Activated T-helper 2 cell treated with anti-CD3 and anti-CD28 coated beads, Interferon-gamma antibody, Interleukin-2, Interleukin-4, amounts not matched to agents 10 μg/mL and 5 μg/mL and 100 μg/mL, durations not matched to agents 14 hours and 24 hours and 36 hours (primary cell): ENCODE results near the gene USP15. TPM values are rescaled to one million over a fixed set of nuclear protein-coding genes. Genes with fewer than 3 reads are reported as not detected.
"Not testable (repeated sequence)": the region's sequence is repeated elsewhere in the genome, so short reads cannot be mapped to it uniquely, and the experiment has no call there.

Experiments used
- DNase-seq: peaks from one replicate; pipeline ENCODE4 v3.0.0; 2021; ENCODE audit warnings: low spot score
- H3K27ac Mint-ChIP-seq: one replicate; pipeline ENCODE4 v1.8.0; 2021; ENCODE audit warnings: mixed read lengths
- H3K27me3 Mint-ChIP-seq: one replicate; pipeline ENCODE4 v1.8.0; 2021; ENCODE audit warnings: low read depth, mixed read lengths
- H3K36me3 Mint-ChIP-seq: one replicate; pipeline ENCODE4 v1.8.0; 2021; ENCODE audit warnings: low read depth, mixed read lengths
- H3K4me1 Mint-ChIP-seq: one replicate; pipeline ENCODE4 v1.8.0; 2021; ENCODE audit warnings: low read depth, mixed read lengths
- H3K4me3 Mint-ChIP-seq: one replicate; pipeline ENCODE4 v1.8.0; 2021; ENCODE audit warnings: low read depth, mild to moderate bottlenecking, moderate library complexity, mixed read lengths
- H3K9me3 Mint-ChIP-seq: one replicate; pipeline ENCODE4 v1.8.0; 2021; ENCODE audit warnings: mixed read lengths
- intact Hi-C: fragments of 100-400 bp; cut with micrococcal nuclease; formaldehyde crosslinking; loops from one replicate; pipeline ENCODE4 v1.15.1; 2023
- total RNA-seq: library from RNA; stranded (reverse); gene quantifications from 2 replicates; pipeline ENCODE4 v1.2.3, GENCODE V29; 2022

The USP15 gene
- total RNA-seq, 1 donor from 2014 or later, result 82.4 TPM

GRCh38 chr12:62429457-62429856 is 169.3 kb downstream of the USP15 start:
- peaks cover 3% of the 10 kb centered on the region for H3K36me3 Mint-ChIP-seq
- no peak for DNase-seq
- H3K4me3 Mint-ChIP-seq, result no peak overlapping the region
- H3K9me3 Mint-ChIP-seq, result peaks cover 14% of the 10 kb centered on the region
- peaks cover 34% of the 10 kb centered on the region for H3K27me3 Mint-ChIP-seq
- no peak overlapping the region for H3K27ac Mint-ChIP-seq
- intact Hi-C loops, result no loop called here
- peaks cover under 1% of the 10 kb centered on the region for H3K4me1 Mint-ChIP-seq

DNA sequence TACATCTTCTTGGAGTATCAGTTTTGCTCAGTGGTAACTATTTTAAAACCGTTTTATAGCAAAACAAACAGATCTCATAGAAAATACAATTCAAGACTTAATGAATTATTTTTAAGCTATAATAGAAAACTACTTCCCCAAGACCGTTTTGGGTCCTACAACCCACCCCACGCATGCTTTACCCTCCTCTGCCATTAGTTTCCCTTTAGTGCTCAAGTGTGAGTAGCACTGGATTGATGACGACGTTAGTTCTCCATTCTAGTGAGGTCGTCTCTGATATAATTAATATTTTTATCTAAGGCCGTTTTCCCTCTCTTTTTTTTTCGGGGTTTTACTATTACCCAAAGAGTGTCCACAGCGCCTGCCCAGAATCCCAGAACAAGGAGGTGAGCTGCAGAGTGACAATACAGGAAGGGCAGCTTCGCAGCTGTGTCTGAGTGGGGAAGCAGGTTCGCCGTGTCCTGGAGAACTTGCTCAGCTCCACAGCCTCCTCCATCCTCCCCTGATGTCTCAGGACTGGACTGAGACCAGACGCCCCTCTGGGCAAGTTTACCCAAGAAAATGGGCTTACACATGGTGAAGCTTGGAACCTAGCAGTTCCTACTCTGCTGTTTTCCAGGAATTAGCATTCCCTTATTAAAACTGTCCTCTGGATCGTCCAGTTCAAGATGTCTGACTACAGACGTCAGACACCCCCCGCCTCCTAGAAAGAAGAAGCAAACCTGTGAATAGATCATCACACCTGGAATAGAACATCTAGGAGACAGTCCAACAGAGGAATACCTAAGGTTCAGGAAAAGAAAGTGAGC is 174.5 kb downstream of the USP15 start:
- Mint-ChIP-seq H3K9me3 (no peaks in the 10 kb centered on the region), H3K36me3 (no peaks in the 10 kb centered on the region), H3K4me1 (peaks cover 19% of the 10 kb centered on the region), H3K4me3 (peak overlapping the region; percentile 72), H3K27ac (no peak overlapping the region), H3K27me3 (peaks cover 55% of the 10 kb centered on the region)
- DNase-seq, result no peak
- intact Hi-C loops, result loop anchor here (5.0 to 10.0 kb wide), 3 partner anchors 148 to 378 kb away; no protein-coding TSS in a partner anchor

GRCh38 chr12:62435303-62436163 is 175.3 kb downstream of the USP15 start:
- peaks cover 52% of the 10 kb centered on the region for H3K27me3 Mint-ChIP-seq
- no peaks in the 10 kb centered on the region for H3K36me3 Mint-ChIP-seq
- peak overlapping the region; percentile 72 for H3K4me3 Mint-ChIP-seq
- H3K27ac Mint-ChIP-seq, result no peak overlapping the region
- H3K9me3 Mint-ChIP-seq, result no peaks in the 10 kb centered on the region
- peak; percentile 18 for DNase-seq
- H3K4me1 Mint-ChIP-seq, result peaks cover 19% of the 10 kb centered on the region
- intact Hi-C loops, result loop anchor here (5.0 to 10.0 kb wide), 3 partner anchors 147 to 377 kb away; no protein-coding TSS in a partner anchor

DNA sequence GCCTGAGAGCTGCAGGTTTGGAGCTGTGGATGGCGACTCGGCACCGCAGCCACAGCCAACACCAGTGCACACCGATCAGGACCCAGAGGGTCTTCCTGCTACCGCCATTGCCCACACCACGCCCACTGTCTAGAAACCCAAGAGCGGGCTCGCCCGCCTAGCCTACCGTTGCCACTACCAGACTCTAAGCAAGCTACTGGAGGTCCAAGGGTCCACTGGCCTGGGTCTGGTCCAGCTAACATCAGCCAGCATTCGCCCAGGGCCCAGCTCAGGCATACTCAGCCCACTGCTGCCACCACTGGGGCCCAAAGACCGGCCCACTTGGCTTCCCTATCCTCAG is 175.9 kb downstream of the USP15 start:
- no peak overlapping the region for H3K27ac Mint-ChIP-seq
- no peak for DNase-seq
- intact Hi-C loops, result loop anchor here (5.0 to 10.0 kb wide), 3 partner anchors 146 to 376 kb away; no protein-coding TSS in a partner anchor
- peaks cover 4% of the 10 kb centered on the region for H3K9me3 Mint-ChIP-seq
- H3K36me3 Mint-ChIP-seq, result no peaks in the 10 kb centered on the region
- peaks cover 46% of the 10 kb centered on the region for H3K27me3 Mint-ChIP-seq
- peaks cover 19% of the 10 kb centered on the region for H3K4me1 Mint-ChIP-seq
- no peak overlapping the region for H3K4me3 Mint-ChIP-seq

- intact Hi-C loops, result loop anchor here (1.0 to 10.0 kb wide), 4 partner anchors 144 to 374 kb away; no protein-coding TSS in a partner anchor
- Mint-ChIP-seq H3K27ac (no peak overlapping the region), H3K4me1 (peaks cover 19% of the 10 kb centered on the region), H3K9me3 (peaks cover 25% of the 10 kb centered on the region), H3K27me3 (peaks cover 42% of the 10 kb centered on the region), H3K4me3 (no peak overlapping the region), H3K36me3 (no peaks in the 10 kb centered on the region)
- peak; percentile 12 for DNase-seq
Measured at GRCh38 chr12:62438098-62438692, 178.0 kb downstream of the USP15 start.

GRCh38 chr12:62446754-62447452 is 186.7 kb downstream of the USP15 start:
- intact Hi-C loops, result no loop called here
- Mint-ChIP-seq H3K36me3 (no peaks in the 10 kb centered on the region), H3K9me3 (peaks cover 31% of the 10 kb centered on the region), H3K27me3 (peaks cover 20% of the 10 kb centered on the region), H3K27ac (no peak overlapping the region), H3K4me1 (no peaks in the 10 kb centered on the region), H3K4me3 (no peak overlapping the region)
- DNase-seq, result no peak

- Mint-ChIP-seq H3K4me3 (no peak overlapping the region), H3K4me1 (no peaks in the 10 kb centered on the region), H3K36me3 (no peaks in the 10 kb centered on the region), H3K27me3 (peaks cover 17% of the 10 kb centered on the region), H3K9me3 (peaks cover 16% of the 10 kb centered on the region), H3K27ac (no peak overlapping the region)
- intact Hi-C loops, result no loop called here
- no peak for DNase-seq
Measured at GRCh38 chr12:62448436-62448835, 188.2 kb downstream of the USP15 start.

DNA sequence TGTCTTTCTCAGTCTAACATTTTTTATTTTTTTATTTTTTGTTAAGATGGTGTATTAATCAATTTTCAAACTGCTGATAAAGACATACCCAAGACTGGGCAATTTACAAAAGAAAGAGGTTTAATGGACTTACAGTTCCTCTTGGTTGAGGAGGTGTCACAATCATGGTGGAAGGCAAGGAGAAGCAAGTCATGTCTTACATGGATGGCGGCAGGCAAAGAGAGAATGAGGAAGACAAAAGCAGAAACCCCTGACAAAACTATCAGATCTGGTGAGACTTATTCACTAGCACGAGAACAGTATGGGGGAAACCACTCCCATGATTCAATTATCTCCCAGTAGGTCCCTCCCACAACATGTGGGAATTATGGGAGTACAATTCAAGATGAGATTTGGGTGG is 195.2 kb downstream of the USP15 start:
- H3K36me3 Mint-ChIP-seq, H3K4me1 Mint-ChIP-seq, H3K27ac Mint-ChIP-seq, intact Hi-C loops, H3K4me3 Mint-ChIP-seq, H3K9me3 Mint-ChIP-seq, DNase-seq: not testable (repeated sequence)
- peaks cover 15% of the 10 kb centered on the region for H3K27me3 Mint-ChIP-seq

GRCh38 chr12:62458626-62459025 is 198.4 kb downstream of the USP15 start:
- intact Hi-C loops, result no loop called here
- H3K4me3 Mint-ChIP-seq, result no peak overlapping the region
- DNase-seq, result no peak
- peaks cover 23% of the 10 kb centered on the region for H3K9me3 Mint-ChIP-seq
- peaks cover 3% of the 10 kb centered on the region for H3K36me3 Mint-ChIP-seq
- H3K27ac Mint-ChIP-seq, result no peak overlapping the region
- no peaks in the 10 kb centered on the region for H3K4me1 Mint-ChIP-seq
- peaks cover 4% of the 10 kb centered on the region for H3K27me3 Mint-ChIP-seq

- Mint-ChIP-seq H3K4me3 (no peak overlapping the region), H3K9me3 (peaks cover 29% of the 10 kb centered on the region), H3K36me3 (peaks cover 3% of the 10 kb centered on the region), H3K27me3 (peaks cover 4% of the 10 kb centered on the region), H3K27ac (no peak overlapping the region), H3K4me1 (no peaks in the 10 kb centered on the region)
- no peak for DNase-seq
- intact Hi-C loops, result no loop called here
Measured at GRCh38 chr12:62459976-62460375, 199.8 kb downstream of the USP15 start.

DNA sequence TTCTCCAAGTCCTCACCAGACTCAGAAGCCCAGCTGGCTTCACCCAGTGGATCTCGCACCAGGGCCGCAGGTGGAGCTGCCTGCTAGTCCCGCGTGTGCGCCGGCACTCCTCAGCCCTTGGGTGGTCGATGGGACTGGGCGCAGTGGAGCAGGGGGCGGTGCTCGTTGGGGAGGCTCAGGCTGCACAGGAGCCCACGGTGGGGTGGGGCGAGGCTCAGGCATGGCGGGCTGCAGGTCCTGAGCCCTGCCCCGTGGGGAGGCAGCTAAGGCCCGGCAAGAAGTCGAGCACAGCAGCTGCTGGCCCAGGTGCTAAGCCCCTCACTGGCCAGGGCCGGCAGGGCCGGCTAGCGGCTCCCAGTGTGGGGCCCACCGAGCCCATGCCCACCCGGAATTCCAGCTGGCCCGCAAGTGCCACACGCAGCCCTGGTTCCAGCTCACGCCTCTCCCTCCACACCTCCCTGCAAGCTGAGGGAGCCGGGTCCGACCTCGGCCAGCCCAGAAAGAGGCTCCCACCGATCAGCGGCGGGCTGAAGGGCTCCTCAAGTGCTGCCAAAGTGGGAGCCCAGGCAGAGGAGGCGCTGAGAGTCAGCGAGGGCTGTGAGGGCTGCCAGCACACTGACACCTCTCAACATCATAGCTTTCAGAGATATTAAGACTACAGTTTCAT is 201.1 kb downstream of the USP15 start:
- H3K4me3 Mint-ChIP-seq, H3K27ac Mint-ChIP-seq, DNase-seq, H3K36me3 Mint-ChIP-seq, intact Hi-C loops, H3K4me1 Mint-ChIP-seq, H3K27me3 Mint-ChIP-seq: not testable (repeated sequence)
- peaks cover 29% of the 10 kb centered on the region for H3K9me3 Mint-ChIP-seq

DNA sequence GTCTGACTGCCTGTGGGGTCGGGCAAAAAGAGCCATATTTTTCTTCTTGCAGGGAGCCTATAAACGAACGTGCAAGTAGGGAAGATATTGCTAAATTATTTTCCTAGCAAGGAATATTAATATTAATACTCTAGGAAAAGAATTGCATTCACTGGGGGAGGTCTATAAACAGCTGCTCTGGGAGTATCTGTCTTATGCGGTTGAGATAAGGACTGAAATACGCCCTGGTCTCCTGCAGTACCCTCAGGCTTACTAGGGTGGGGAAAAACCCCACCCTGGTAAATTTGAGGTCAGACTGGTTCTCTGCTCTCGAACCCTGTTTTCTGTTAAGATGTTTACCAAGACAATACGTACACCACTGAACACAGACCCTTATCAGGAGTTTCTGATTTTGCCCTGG is 203.0 kb downstream of the USP15 start:
- H3K9me3 Mint-ChIP-seq, result peaks cover 29% of the 10 kb centered on the region
- H3K27me3 Mint-ChIP-seq, H3K36me3 Mint-ChIP-seq, DNase-seq, H3K27ac Mint-ChIP-seq, intact Hi-C loops, H3K4me3 Mint-ChIP-seq: not testable (repeated sequence)
- peaks cover 13% of the 10 kb centered on the region for H3K4me1 Mint-ChIP-seq
